SK-N-SH (cell line): ENCODE results near the gene TNNC1. TPM values are rescaled to one million over a fixed set of nuclear protein-coding genes. Genes with fewer than 3 reads are reported as not detected.

Experiments used
- CTCF ChIA-PET: fragments of 300-600, 350-600 bp; formaldehyde crosslinking; extraction: SDS; loops from one replicate; lab custom pipeline; 2021; lab: Yijun Ruan, JAX
- POLR2A ChIA-PET: fragments of 350-600 bp; sonication (Branson Sonifier 250); formaldehyde crosslinking; extraction: SDS; loops from one replicate; lab custom pipeline; 2020; ENCODE audit warnings: antibody characterized with exemption, inconsistent platforms; lab: Yijun Ruan, JAX
- DNase-seq: peaks from one replicate; pipeline ENCODE4 v3.0.0; 2012
- H2AFZ ChIP-seq: fragments of 200-600 bp; sonication (generic); 2 replicates; pipeline ENCODE4 v1.8.1; 2016; ENCODE audit warnings: antibody characterized with exemption, mild to moderate bottlenecking, low read depth
- H3F3A ChIP-seq: fragments of 200-600 bp; sonication (generic); replicated peaks from 2 replicates; pipeline ENCODE3; 2016; ENCODE audit warnings: antibody characterized with exemption, mild to moderate bottlenecking; ENCODE audit not compliant: insufficient read depth
- H3K27ac ChIP-seq, 2 experiments: fragments of 200-500 bp in 1 of 2; fragments of 200-600 bp in 1 of 2; sonication (Bioruptor generic) in 1 of 2; sonication (generic), shearing (Covaris generic) in 1 of 2; 2 replicates each; pipeline versions ENCODE4 v1.5.1 to v1.6.1; 2014 to 2016; ENCODE audit warnings: low read depth in 2 of 2, inconsistent platforms in 1 of 2, low read length in 1 of 2, mild to moderate bottlenecking in 1 of 2, mixed read lengths in 1 of 2
- H3K27me3 ChIP-seq: fragments of 200-600 bp; sonication (generic), shearing (Covaris generic); 2 replicates; pipeline ENCODE4 v1.6.1; 2016; ENCODE audit warnings: mixed run types; ENCODE audit not compliant: insufficient read depth
- H3K36me3 ChIP-seq, 2 experiments: fragments of 200-500 bp in 1 of 2; fragments of 200-600 bp in 1 of 2; sonication (Bioruptor generic) in 1 of 2; sonication (generic) in 1 of 2; replicated peaks in 1 of 2; 2 replicates each; pipeline versions ENCODE3 to v1.5.1; 2014 to 2016; ENCODE audit warnings: low read length in 1 of 2, mild to moderate bottlenecking in 1 of 2; ENCODE audit not compliant: insufficient read depth in 2 of 2, control insufficient read depth in 1 of 2
- H3K4me1 ChIP-seq, 2 experiments: fragments of 200-500 bp in 1 of 2; fragments of 200-600 bp in 1 of 2; sonication (Bioruptor generic) in 1 of 2; sonication (generic), shearing (Covaris generic) in 1 of 2; 2 replicates each; pipeline versions ENCODE4 v1.5.1 to v1.6.1; 2014 to 2016; ENCODE audit warnings: low read depth in 1 of 2, low read length in 1 of 2, mixed run types in 1 of 2; ENCODE audit not compliant: insufficient read depth in 2 of 2, control insufficient read depth in 1 of 2
- H3K4me2 ChIP-seq: fragments of 200-600 bp; sonication (generic), shearing (Covaris generic); 2 replicates; pipeline ENCODE4 v1.6.1; 2017; ENCODE audit warnings: mixed run types
- H3K4me3 ChIP-seq, 2 experiments: fragments of 200-500 bp in 1 of 2; fragments of 200-600 bp in 1 of 2; sonication (Bioruptor generic) in 1 of 2; sonication (generic), shearing (Covaris generic) in 1 of 2; 2 replicates each; pipeline versions ENCODE4 v1.5.1 to v1.8.1; 2014 to 2016; ENCODE audit warnings: low read depth in 2 of 2, inconsistent platforms in 1 of 2, low read length in 1 of 2, mild to moderate bottlenecking in 1 of 2, mixed read lengths in 1 of 2, moderate library complexity in 1 of 2
- H3K79me2 ChIP-seq: fragments of 200-600 bp; sonication (generic); 2 replicates; pipeline ENCODE4 v1.8.1; 2017; ENCODE audit warnings: mild to moderate bottlenecking; ENCODE audit not compliant: insufficient read depth
- H3K9ac ChIP-seq: fragments of 200-600 bp; sonication (generic); 2 replicates; pipeline ENCODE4 v1.6.1; 2017; ENCODE audit warnings: mixed run types
- H3K9me2 ChIP-seq: fragments of 200-600 bp; sonication (generic); 2 replicates; pipeline ENCODE4 v1.6.1; 2017; ENCODE audit warnings: mixed run types
- H3K9me3 ChIP-seq: fragments of 200-600 bp; sonication (generic); 2 replicates; pipeline ENCODE4 v1.6.1; 2017; ENCODE audit warnings: mixed run types, mild to moderate bottlenecking, moderate library complexity
- H4K20me1 ChIP-seq: fragments of 200-600 bp; sonication (generic); 2 replicates; pipeline ENCODE4 v1.6.1; 2017; ENCODE audit warnings: mild to moderate bottlenecking, mixed run types; ENCODE audit not compliant: insufficient read depth
- CHD2 ChIP-seq: fragments of 150-350 bp; IDR thresholded peaks from 2 replicates; pipeline ENCODE4 v1.6.1; 2018; ENCODE audit warnings: low read length; ENCODE audit not compliant: partially characterized antibody
- ELF1 ChIP-seq: IDR thresholded peaks from 2 replicates; pipeline ENCODE4 v1.4.0; 2012
- FOSL2 ChIP-seq: IDR thresholded peaks from 2 replicates; pipeline ENCODE4 v1.4.0; 2012; ENCODE audit warnings: low read depth, mild to moderate bottlenecking, moderate library complexity, borderline replicate concordance
- FOXM1 ChIP-seq: IDR thresholded peaks from 2 replicates; pipeline ENCODE4 v1.4.0; 2012; ENCODE audit warnings: low read depth, mild to moderate bottlenecking
- MAX ChIP-seq: IDR thresholded peaks from 2 replicates; pipeline ENCODE4 v1.4.0; 2012; ENCODE audit warnings: low read depth
- NFIC ChIP-seq: IDR thresholded peaks from 2 replicates; pipeline ENCODE4 v1.4.0; 2012; ENCODE audit warnings: borderline replicate concordance
- NRF1 ChIP-seq: IDR thresholded peaks from 2 replicates; pipeline ENCODE4 v1.6.1; 2012; ENCODE audit warnings: low read depth, mild to moderate bottlenecking, low read length
- PBX3 ChIP-seq: IDR thresholded peaks from 2 replicates; pipeline ENCODE4; 2012
- RCOR1 ChIP-seq: fragments of 150-350 bp; IDR thresholded peaks from 2 replicates; pipeline ENCODE4 v1.6.1; 2017; ENCODE audit warnings: antibody characterized with exemption, low read length
- REST ChIP-seq: IDR thresholded peaks from 2 replicates; pipeline ENCODE4 v1.6.1; 2012; ENCODE audit warnings: mild to moderate bottlenecking, low read depth, low read length, moderate library complexity
- SIN3A ChIP-seq: IDR thresholded peaks from 2 replicates; pipeline ENCODE4 v1.6.1; 2012; ENCODE audit warnings: low read depth, mild to moderate bottlenecking, low read length, moderate library complexity, borderline replicate concordance
- SMC3 ChIP-seq: IDR thresholded peaks from 2 replicates; pipeline ENCODE4 v1.6.1; 2012; ENCODE audit warnings: low read depth, low read length, improper control_type of control experiment
- TEAD4 ChIP-seq: IDR thresholded peaks from 2 replicates; pipeline ENCODE4 v1.4.0; 2012; ENCODE audit warnings: mild to moderate bottlenecking, borderline replicate concordance; ENCODE audit not compliant: insufficient read depth
- USF1 ChIP-seq: IDR thresholded peaks from 2 replicates; pipeline ENCODE4 v1.4.0; 2012; ENCODE audit warnings: low read depth, borderline replicate concordance
- USF2 ChIP-seq: fragments of 150-350 bp; IDR thresholded peaks from 2 replicates; pipeline ENCODE4 v1.6.1; 2017; ENCODE audit warnings: antibody characterized with exemption, low read length, low read depth, borderline replicate concordance
- WGBS: methylation state at CpG from one replicate; pipeline ENCODE4 v1.1.6; 2017; ENCODE audit warnings: low lambda C conversion rate; 5-methylcytosine and 5-hydroxymethylcytosine counted together
- polyA plus RNA-seq, 3 experiments: library from polyadenylated mRNA; depleted of rRNA; stranded (reverse); fragments of >200 nt; gene quantifications; 2 replicates each; pipeline ENCODE4 v1.2.3, GENCODE V29; 2012

The TNNC1 gene
- polyA plus RNA-seq, 1 of the 3 experiments (the other 2 are of a cell fraction) = 2.6 TPM

GRCh38 chr3:52431459-52432223, 22.2 kb downstream of the TNNC1 start:
- ChIA-PET POLR2A (no interaction called here), CTCF (interaction anchor here (3.5 to 28.4 kb wide), 2 partner anchors 17 to 18 kb away, joined by 16 to 578 read pairs; partner anchors contain the start of genes NISCH, SEMA3G and TNNC1)
- 81% methylated on average over 8 of the region's 10 CpGs for WGBS
- Histone ChIP-seq H3K4me1 (peaks cover 0 to 7% of the 10 kb centered on the region in 2 experiments; a peak in 1 of 4 replicates), H2AFZ (no peak overlapping the region), H3K27me3 (no peaks in the 10 kb centered on the region), H3K9me2 (no peaks in the 10 kb centered on the region), H3K27ac (no peak overlapping the region), H3K79me2 (no peaks in the 10 kb centered on the region), H3K9ac (no peak overlapping the region), H3K4me3 (no peak overlapping the region), H3F3A (no peaks in the 10 kb centered on the region), H4K20me1 (no peaks in the 10 kb centered on the region), H3K4me2 (no peak overlapping the region), H3K9me3 (no peaks in the 10 kb centered on the region), H3K36me3 (no peaks in the 10 kb centered on the region)
- no peak for DNase-seq
- TF ChIP-seq CHD2 = no peak
- no peak for TF ChIP-seq REST
- TF ChIP-seq MAX = no peak
- TF ChIP-seq SIN3A = no peak
- no peak for TF ChIP-seq USF2
- no peak for TF ChIP-seq SMC3
- no peak for TF ChIP-seq FOSL2
- TF ChIP-seq NFIC = no peak
- TF ChIP-seq ELF1 = no peak
- TF ChIP-seq USF1 = no peak
- TF ChIP-seq NRF1 = no peak
- TF ChIP-seq RCOR1 = no peak
- TF ChIP-seq TEAD4 = no peak
- TF ChIP-seq PBX3 = no peak
- TF ChIP-seq FOXM1 = no peak
